GM21360 (cell line): Measurements from ENCODE around the gene MAP3K19.
A peak's percentile ranks its signal among the peaks of the same experiment; 100 is the strongest.
"Not testable (repeated sequence)": the region's sequence is repeated elsewhere in the genome, so short reads cannot be mapped to it uniquely, and the experiment has no call there.

Source experiments
- ATAC-seq: cut with Tn5 transposase; IDR thresholded peaks from one replicate; pipeline ENCODE4 v1.9.1; 2021; ENCODE audit warnings: mild to moderate bottlenecking, moderate library complexity; ENCODE audit not compliant: unreplicated experiment

MAP3K19 gene

DNA sequence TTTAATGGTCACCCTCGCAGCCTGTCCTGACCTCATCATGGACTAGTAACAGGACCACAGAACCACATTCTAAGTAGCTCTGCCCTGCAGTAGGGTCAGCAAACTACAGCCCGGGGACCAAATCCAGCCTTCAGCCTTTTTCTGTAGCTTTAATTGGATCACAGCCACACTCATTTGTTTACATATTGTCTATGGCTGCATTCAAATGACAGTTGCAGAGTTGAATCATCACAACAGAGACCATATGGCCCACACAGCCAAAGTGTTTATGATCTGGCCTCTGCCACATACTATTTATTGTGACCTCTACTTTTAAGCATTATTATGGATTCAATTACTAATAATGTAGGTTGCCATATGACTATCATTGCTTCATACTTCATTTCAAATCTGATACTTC lies 47.7 kb downstream of the MAP3K19 start:
- no peak for ATAC-seq

GRCh38 chr2:134988994-134989605 lies 58.1 kb downstream of the MAP3K19 start:
- no peak for ATAC-seq

- no peak for ATAC-seq
Observed at GRCh38 chr2:134985061-134985460, 62.2 kb downstream of the MAP3K19 start.

GRCh38 chr2:134982603-134983002 lies 64.6 kb downstream of the MAP3K19 start:
- no peak for ATAC-seq

DNA sequence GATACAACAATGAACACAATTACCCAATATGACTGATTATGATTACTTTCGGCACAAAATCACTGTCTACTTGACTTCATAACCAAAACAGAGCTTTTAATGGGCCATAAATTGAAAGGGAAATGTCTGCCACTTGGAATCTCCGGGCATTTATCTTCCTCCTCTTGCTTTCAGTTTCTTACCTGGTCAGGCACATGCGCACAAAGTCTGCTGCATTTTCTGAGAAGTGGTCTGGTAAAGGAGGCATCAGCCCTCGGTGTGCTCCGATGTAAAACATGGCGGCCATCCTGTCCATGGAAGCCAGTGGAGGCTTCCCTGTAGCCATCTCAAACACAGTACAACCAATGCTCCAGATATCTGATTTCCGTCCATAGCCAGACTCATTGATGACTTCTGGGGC lies 66.6 kb downstream of the MAP3K19 start:
- ATAC-seq: no peak

- ATAC-seq: no peak
Observed at GRCh38 chr2:134979221-134979620, 68.0 kb downstream of the MAP3K19 start.

DNA sequence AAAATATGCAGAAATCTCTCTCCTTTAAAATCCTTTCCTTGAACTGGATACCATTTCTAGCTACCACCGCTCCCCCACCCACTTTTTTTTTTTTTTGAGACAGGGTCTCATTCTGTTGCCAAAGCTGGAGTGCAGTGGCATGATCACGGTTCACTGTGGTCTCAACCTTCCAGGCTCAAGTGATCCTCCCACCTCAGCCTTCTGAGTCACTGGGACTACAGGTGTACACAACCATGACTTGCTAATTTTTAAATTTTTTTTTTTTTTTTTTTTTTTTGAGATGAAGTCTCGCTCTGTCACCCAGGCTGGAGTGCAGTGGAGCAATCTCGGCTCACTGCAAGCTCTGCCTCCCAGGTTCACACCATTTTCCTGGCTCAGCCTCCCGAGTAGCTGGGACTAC lies 70.1 kb downstream of the MAP3K19 start:
- ATAC-seq: not testable (repeated sequence)

- ATAC-seq: no peak
Observed at GRCh38 chr2:134976074-134976702, 71.1 kb downstream of the MAP3K19 start.

DNA sequence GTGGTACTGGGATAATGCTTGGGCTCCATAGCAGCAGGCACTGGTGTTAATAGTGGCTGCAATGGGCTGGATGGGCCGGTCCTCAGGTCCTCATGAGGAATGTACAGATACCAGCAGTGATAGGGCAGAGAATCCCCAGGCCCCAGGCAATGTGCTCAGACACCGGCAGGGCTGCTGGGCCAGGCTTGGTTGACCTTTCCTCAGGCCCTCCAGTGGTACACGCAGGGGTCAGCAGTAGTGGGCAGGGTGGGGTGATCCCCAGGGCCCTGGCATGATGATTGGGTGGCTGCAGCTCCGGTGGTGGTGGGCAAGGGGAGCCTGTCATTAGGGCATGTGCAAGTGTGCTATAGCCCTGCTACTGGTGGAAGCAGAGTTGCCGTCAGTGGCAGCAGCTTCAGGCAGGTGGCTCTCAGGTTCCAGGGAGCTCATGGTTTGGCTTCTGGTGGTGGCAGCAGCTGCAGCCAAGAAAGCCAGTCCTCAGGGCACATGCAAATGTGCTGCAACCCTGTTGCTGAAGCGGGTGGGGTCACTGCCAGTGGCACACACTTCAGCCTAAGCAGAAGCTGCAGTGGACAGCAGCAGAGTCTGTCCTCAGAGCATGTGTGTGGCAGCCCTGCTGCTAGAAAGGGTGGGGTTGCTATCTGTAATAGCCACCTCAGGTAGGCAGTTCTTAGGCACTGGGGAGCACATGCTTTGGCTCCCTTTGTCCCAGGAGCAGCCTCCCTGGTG lies 71.8 kb downstream of the MAP3K19 start:
- ATAC-seq: no peak

DNA sequence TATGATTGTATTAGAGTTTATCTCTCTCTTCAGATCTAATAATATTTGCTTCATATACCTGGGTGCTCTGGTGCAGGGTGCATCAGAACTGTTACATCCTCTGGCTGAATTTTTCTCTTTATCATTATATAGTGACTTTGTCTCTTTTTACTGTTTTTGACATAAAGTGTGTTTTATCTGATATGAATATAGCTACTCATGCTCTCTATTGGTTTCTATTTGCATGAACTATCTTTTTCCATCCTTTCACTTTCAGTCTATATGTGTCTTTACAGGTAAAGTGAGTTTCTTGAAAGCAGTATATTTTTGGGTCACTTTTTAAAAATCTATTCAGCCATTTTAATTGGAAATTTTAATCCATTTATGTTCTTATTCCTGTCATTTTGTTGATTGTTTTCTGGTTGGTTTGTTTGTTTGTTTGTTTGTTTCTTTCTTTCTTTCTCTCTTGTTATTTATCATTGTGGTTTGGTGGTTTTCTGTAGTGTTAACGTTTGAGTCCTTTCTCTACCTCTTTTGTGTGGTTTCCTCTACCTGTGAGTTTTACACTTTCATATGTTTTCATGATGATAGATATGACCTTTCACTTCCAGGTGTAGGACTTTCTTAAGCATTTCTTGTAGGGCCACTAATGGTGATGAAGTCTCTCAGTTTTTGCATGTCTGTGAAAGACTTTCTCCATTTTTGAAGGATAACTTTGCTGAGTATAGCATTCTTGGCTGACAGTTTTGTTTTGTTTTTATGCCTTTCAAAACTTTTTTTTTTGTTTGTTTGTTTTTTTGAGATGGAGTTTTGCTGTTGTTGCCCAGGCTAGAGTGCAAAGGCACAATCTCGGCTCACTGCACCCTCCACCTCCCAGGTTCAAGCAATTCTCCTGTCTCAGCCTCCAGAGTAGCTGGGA lies 73.8 kb downstream of the MAP3K19 start:
- peak; percentile 70 for ATAC-seq

DNA sequence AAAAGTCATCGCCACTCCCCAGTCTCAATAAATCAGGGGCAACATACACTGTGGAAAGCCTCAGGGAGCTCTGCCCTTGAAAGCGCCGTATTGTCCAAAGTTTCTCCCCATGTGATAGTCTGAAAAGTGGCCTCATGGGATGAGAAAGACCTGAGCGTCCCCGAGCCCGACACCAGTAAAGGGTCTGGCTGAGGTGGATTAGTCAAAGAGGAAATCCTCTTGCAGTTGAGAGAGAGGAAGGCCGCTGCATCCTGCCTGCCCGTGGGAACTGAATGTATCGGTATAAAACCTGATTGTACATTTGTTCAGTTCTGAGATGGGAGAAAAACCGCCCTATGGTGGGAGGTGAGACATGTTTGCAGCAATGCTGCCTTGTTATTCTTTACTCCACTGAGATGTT lies 80.1 kb downstream of the MAP3K19 start:
- ATAC-seq: not testable (repeated sequence)

DNA sequence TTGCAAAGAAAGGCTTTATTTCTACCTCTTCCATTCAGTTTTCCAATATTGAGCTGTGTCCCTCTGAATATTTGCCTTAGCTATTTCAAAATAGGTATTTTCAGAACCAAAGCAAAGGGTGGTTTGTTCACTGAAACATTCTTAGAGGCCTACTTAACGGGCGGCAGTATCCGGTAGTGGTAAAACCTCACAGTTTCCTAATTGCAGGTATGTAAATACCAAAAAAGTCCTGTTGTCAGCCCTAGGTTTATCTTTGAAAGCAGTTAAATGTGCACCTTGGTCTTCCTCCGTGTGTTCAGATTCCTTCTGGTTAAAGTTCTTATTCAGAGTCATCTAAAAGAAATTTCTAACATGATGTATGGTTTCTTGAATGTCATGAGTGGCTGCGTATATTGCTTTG lies 89.8 kb downstream of the MAP3K19 start:
- ATAC-seq: no peak

- ATAC-seq: no peak
Observed at GRCh38 chr2:134955744-134956143, 91.5 kb downstream of the MAP3K19 start.

- no peak for ATAC-seq
Observed at GRCh38 chr2:134954065-134954464, 93.2 kb downstream of the MAP3K19 start.

DNA sequence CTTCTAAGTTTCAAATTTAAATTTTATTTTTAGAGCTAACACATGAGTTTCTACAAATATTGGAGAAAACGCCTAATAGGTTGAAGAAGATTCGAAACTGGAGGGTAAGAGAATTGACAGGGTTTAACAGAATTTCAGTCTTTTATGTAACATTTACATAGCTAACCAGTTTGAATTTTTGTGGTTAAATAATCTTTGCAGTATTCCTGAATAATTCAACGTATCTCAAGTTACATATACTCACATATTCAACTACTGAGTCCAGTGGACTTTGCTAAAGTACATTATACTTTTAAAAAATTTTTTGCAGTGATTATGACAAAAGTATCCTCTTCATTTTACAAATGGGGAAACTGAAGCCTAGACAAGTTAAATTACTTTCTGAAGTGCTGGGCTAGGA lies 94.6 kb downstream of the MAP3K19 start:
- ATAC-seq: no peak

GRCh38 chr2:134950886-134951285 lies 96.4 kb downstream of the MAP3K19 start:
- no peak for ATAC-seq

- ATAC-seq: no peak
Observed at GRCh38 chr2:134949981-134950708, 97.1 kb downstream of the MAP3K19 start.

GRCh38 chr2:134946073-134946472 lies 101.2 kb downstream of the MAP3K19 start:
- no peak for ATAC-seq

- ATAC-seq: no peak
Observed at GRCh38 chr2:134944975-134945374, 102.3 kb downstream of the MAP3K19 start.

DNA sequence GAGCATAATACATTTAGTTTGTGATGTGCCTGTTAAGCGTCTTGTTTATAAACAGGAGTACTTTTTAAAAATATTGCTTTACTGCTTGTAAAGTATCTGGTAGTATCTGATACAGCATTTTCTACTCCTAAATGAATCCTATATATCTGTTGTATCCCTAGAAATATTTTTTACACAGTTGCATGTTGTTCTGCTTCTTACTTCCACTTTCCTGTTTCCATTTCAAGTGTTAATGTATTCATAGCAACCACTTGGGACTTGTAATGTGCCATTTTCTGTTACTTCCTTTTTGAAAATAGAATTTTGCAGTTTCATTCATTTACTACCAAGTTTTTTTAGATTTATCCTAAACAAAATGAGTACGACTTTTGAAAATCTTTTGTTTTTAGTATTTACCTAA lies 103.7 kb downstream of the MAP3K19 start:
- ATAC-seq: no peak

- no peak for ATAC-seq
Observed at GRCh38 chr2:134936691-134937090, 110.6 kb downstream of the MAP3K19 start.
